ENCODE measurements around the gene WT1.

The WT1 gene

GRCh38 chr11:32420139-32420538 lies 15.2 kb downstream of the WT1 start:
- no peak for DNase-seq (ENCODE audit: low read depth)
- in situ Hi-C loops (cut with HindIII; ENCODE audit: low sequenced_read_pairs): no loop called here
- TF ChIP-seq, protein P1, sequence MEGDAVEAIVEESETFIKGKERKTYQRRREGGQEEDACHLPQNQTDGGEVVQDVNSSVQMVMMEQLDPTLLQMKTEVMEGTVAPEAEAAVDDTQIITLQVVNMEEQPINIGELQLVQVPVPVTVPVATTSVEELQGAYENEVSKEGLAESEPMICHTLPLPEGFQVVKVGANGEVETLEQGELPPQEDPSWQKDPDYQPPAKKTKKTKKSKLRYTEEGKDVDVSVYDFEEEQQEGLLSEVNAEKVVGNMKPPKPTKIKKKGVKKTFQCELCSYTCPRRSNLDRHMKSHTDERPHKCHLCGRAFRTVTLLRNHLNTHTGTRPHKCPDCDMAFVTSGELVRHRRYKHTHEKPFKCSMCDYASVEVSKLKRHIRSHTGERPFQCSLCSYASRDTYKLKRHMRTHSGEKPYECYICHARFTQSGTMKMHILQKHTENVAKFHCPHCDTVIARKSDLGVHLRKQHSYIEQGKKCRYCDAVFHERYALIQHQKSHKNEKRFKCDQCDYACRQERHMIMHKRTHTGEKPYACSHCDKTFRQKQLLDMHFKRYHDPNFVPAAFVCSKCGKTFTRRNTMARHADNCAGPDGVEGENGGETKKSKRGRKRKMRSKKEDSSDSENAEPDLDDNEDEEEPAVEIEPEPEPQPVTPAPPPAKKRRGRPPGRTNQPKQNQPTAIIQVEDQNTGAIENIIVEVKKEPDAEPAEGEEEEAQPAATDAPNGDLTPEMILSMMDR (IDR thresholded peaks at IDR 0.05; ENCODE audit: low read depth, low read length, missing control alignments): no peak
- H3K4me3 ChIP-seq (ENCODE audit: low read depth, low read length): no peak overlapping the region

DNA sequence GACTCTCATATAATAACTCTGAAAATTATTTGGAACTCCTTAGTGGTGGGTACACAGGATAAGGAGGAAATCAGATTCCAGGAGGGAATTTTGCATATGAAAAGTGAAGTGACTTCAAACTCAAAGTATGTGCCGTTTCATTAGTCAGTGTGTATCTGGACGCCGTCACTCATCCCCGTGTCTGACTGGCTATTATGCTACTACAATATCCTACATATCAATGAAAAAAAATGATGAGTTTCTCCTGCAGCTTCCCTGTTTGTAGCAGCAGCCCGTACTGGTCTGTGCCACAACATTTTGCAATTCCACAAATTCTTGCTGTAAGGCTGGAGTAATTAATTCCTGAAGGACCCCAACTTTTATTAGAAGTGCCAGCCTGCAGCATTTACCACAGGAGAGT lies 16.5 kb downstream of the WT1 start:
- H3K4me3 ChIP-seq (ENCODE audit: low read depth, low read length): no peak overlapping the region
- in situ Hi-C loops (cut with HindIII; ENCODE audit: low sequenced_read_pairs): no loop called here
- TF ChIP-seq, protein P1 (IDR thresholded peaks at IDR 0.05; ENCODE audit: low read depth, low read length, missing control alignments): no peak
- no peak for DNase-seq (ENCODE audit: low read depth)

GRCh38 chr11:32417806-32418205 lies 17.5 kb downstream of the WT1 start:
- in situ Hi-C loops (cut with HindIII; ENCODE audit: low sequenced_read_pairs): no loop called here
- DNase-seq (ENCODE audit: low read depth): no peak
- no peak overlapping the region for H3K4me3 ChIP-seq (ENCODE audit: low read depth, low read length)
- TF ChIP-seq, protein P1 (IDR thresholded peaks at IDR 0.05; ENCODE audit: low read depth, low read length, missing control alignments): no peak

GRCh38 chr11:32416301-32416700 lies 19.0 kb downstream of the WT1 start:
- TF ChIP-seq, protein P1 (IDR thresholded peaks at IDR 0.05; ENCODE audit: low read depth, low read length, missing control alignments): no peak
- H3K4me3 ChIP-seq (ENCODE audit: low read depth, low read length): no peak overlapping the region
- no peak for DNase-seq (ENCODE audit: low read depth)
- in situ Hi-C loops (cut with HindIII; ENCODE audit: low sequenced_read_pairs): no loop called here

GRCh38 chr11:32414925-32415324 lies 20.4 kb downstream of the WT1 start:
- TF ChIP-seq, protein P1 (IDR thresholded peaks at IDR 0.05; ENCODE audit: low read depth, low read length, missing control alignments): no peak
- no peak for DNase-seq (ENCODE audit: low read depth)
- H3K4me3 ChIP-seq (ENCODE audit: low read depth, low read length): no peak overlapping the region
- in situ Hi-C loops (cut with HindIII; ENCODE audit: low sequenced_read_pairs): no loop called here

DNA sequence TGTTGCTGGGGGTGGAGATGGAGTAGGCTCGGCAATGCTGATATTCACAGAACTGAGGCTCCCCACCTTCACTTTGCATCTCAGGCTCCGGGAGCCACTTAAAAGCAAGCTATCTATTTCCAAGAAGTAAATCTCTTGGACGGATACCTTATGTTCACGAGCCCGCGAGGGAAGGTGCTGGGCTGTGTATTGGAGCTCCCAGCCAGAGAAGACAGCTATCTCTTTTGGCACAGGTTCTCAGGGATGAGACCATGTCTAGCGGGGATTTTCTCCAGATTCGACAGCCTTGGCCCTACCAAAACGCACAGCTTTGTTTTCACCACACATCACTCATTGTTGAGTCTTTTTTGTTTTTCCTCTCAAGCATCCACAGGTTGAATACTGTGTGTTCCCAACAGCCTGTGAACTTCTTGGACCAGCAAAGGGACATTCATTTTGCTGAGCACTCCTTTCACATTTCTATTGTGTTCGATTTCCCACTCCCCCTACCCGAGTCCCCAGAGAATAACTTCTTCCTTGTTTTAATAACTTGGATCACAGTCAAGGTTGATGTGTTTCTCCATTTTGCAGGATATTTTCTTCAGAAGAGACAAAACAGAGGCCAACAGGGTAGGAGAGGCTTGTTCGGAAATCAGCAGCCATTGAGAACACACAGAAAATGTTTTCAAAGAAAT lies 23.3 kb downstream of the WT1 start:
- H3K4me3 ChIP-seq (ENCODE audit: low read depth, low read length): no peak overlapping the region
- no peak for DNase-seq (ENCODE audit: low read depth)
- in situ Hi-C loops (cut with HindIII; ENCODE audit: low sequenced_read_pairs): no loop called here
- TF ChIP-seq, protein P1 (IDR thresholded peaks at IDR 0.05; ENCODE audit: low read depth, low read length, missing control alignments): no peak

All from astrocyte of the cerebellum (primary cell).